HK-2 (cell line): ENCODE measurements around the gene ANKRD33.

ENCODE experiments used
- DNase-seq: peaks from one replicate; pipeline ENCODE4 v3.0.0-alpha.2; 2018; ENCODE audit not compliant: unreplicated experiment

Gene ANKRD33

GRCh38 chr12:51901121-51901817 is 13.4 kb downstream of the ANKRD33 start:
- DNase-seq = no peak

GRCh38 chr12:51901881-51902280 is 14.0 kb downstream of the ANKRD33 start:
- no peak for DNase-seq

DNA sequence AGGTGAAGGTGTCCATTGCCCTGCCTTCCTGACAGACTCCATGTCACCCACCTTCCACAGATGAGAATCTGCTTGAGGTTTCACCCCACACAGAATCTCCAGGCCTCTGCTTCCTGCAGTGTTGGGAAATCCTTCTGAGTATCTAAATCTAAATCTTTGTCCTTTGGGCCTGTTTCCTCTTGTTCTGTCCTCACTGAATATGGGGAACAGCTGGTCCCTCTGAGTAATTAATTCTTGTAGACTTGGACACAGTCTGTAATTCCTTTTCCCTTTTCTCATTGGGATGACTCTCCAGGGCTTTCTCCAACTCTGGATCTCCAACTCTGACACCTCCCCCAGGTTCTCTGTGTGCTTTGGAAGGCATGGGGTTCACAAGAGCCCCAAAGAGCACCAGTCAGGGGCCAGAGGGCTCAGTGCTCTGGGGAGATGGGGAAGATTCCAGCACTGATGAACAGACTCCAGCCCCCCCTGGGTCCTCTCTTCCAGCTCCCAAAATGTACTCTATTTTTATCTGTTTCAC is 17.1 kb downstream of the ANKRD33 start:
- no peak for DNase-seq

DNA sequence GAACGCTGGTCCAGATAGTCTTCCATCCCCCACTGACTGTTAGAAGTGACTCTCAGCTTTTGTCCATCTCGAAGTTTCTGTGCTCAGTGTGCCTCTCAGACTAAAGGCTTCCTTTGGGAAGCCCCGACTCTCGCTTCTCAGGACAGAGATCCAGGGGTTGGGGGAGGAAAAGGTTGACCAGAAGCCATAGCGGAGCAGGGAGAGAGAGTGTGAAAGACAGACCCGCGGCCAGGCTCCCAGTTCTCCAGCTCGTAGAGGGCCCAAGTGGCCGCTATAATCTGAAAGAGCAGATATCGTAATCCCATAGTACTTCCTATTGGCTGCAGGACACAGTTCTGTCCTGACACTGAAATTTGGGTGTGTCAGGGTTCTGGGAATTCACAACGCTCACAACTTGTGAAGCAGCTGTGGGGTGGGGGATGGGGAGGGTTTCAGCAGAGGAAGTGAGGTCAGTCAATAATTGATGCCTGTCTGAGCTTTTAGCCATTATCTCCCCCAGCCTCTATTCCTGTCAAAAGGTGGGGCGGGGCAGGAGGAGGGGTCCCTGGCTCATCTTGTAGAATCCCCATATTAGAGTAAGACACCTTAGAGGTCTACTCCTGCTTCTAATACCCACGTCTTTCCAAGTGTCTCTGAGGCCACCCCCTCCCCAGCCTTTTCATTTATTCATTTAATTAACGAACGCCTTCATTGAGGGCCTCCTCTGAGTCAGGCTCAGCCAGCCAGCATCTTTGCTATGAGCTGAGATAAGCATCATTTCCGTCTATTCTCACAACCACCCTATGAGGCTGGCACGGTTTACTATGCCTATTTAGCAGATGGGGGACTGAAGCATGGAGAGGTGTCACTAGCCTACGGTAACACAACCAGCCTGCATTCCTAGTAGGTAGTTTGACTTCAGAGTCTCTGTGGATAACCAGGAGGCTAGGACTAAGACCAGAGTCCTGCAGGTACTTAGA is 17.8 kb downstream of the ANKRD33 start:
- no peak for DNase-seq

GRCh38 chr12:51906430-51907082 is 18.7 kb downstream of the ANKRD33 start:
- DNase-seq = no peak

DNA sequence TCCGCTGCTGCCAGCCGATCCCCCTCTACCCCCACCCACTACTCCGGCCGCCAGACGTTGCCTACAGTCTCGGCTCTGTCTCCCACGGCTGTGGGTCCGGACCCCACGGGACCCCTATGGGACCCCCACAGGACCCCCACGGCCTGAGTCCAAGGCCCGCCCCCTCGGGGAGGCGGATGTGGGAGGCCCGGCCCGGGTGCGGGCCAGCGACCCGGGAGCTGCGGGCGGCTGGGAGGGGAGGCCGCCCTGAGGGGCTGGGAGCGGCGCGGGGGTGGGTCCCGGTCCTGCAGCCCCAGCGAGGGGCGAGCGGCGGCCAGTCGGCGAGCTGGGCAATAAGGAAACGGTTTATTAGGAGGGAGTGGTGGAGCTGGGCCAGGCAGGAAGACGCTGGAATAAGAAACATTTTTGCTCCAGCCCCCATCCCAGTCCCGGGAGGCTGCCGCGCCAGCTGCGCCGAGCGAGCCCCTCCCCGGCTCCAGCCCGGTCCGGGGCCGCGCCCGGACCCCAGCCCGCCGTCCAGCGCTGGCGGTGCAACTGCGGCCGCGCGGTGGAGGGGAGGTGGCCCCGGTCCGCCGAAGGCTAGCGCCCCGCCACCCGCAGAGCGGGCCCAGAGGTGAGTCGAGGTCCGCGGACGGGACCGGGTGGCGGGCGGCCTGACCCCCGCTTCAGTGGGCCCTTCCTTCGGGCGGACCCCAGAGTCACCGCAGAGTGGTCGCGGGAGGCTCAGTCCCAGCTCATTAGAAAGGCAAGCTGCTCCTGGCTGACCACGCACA is 19.4 kb downstream of the ANKRD33 start, which contains the start of gene ACVRL1:
ACVRL1 (plus strand) TSS at position 422 of the 773 bp plus-strand sequence. CDS start 4,971 bp downstream, outside the sequence.
- no peak for DNase-seq

- no peak for DNase-seq
Observed at GRCh38 chr12:51907856-51908425, 20.0 kb downstream of the ANKRD33 start.

GRCh38 chr12:51908876-51909592 is 21.1 kb downstream of the ANKRD33 start:
- DNase-seq = no peak

GRCh38 chr12:51910168-51910567 is 22.3 kb downstream of the ANKRD33 start:
- DNase-seq = no peak

- no peak for DNase-seq
Observed at GRCh38 chr12:51910691-51911090, 22.8 kb downstream of the ANKRD33 start.

DNA sequence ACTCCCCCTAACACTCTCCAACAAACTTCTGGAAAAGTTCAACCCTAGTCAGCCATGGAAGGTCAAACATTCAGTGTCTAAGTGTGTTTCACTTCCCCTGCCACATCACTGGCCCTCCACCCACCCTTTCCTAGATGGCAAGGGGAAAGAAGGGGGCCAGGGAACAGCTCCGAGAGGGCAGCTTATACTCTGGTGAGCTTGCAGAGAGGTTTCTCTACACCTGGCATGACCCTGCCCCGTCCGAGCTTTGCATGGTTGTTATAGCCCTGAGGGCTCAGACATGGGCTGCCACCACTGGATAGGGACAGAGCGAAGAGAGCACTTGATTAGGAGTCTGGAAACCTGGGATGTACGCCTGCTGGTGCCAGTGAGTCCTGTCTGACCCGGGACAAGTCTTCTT is 23.4 kb downstream of the ANKRD33 start:
- DNase-seq = no peak

DNA sequence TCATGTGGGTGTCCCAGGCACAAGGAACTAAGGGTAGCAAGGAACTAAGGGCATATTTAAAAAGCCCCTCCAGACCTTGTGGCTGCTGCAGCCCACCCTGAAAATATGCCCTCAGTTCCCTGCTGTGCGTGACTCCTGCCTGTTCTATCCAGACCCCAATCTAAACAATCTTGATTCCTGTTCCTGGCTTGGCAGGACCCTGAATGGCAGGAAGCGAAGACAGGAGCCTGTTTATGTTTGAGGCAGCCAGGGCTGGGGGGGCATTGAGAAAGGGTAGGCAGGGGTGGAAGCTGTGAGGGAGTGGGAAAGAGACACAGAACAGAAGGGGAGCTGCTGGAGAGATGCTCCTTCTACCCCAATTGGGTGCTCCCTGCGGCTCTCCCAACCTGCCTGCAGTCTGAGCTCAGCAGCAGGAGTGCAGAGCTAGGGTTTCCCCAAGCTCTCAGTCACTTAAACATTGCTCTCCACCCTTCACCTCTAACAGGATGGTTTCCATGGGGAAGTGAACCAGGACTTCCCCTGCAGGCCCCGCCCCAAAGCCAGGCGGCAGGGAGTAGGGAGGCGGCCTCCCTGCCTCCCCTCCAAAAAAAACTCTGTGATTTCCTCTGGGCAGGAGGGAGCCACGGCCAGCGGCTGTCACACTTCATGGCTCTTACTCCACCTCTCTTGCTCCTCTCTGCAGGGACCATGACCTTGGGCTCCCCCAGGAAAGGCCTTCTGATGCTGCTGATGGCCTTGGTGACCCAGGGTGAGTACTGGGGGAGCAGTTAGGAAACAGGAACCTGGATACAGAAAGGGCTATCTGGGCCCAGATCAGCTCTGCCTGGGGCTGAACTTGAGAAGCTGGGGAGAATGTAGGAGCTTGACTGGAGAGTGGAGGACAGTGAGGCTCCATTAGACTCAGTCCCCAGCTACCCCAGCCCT is 24.1 kb downstream of the ANKRD33 start:
- DNase-seq = no peak

- DNase-seq = no peak
Observed at GRCh38 chr12:51913071-51914033, 25.4 kb downstream of the ANKRD33 start.

GRCh38 chr12:51914034-51914923 is 26.4 kb downstream of the ANKRD33 start:
- no peak for DNase-seq

- no peak for DNase-seq
Observed at GRCh38 chr12:51915003-51915625, 27.2 kb downstream of the ANKRD33 start.

- no peak for DNase-seq
Observed at GRCh38 chr12:51915951-51916350, 28.0 kb downstream of the ANKRD33 start.
